GM19452 (cell line): ENCODE results near the gene RNF175.

ENCODE experiments used
- ATAC-seq: cut with Tn5 transposase; IDR thresholded peaks from one replicate; pipeline ENCODE4 v1.9.1; 2021; ENCODE audit not compliant: unreplicated experiment

The RNF175 gene

DNA sequence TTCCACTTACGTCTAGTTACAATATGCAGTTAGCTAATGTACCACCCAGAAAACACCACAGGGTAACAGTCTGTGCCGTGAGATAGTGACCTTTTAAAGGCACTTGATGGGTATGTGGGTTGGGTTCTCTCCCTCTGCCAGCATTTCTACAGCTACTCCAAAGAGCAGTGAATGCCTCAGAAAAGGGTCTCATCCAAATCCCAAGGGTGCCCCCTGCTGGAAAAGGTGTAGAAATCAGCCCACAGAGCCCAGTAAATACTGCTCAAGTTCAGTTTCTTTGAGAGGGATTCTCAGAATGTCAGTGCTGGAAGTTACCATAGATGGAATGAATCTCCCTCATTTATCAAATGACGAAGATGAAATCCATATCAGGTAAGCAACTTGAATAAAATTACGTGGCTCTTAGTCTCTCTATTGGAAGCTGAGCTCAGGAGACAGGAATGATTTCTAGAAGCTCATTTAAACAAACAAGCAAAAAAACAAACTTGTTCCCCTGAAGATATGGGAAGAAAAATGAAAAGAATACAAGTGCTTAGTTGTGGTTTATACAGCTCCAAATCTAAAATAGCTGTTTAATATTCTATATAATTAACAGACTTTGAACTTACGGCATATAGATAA, 9.5 kb downstream of the RNF175 start:
- no peak for ATAC-seq

- ATAC-seq = no peak
Measured at GRCh38 chr4:153748378-153748777, 11.4 kb downstream of the RNF175 start.

DNA sequence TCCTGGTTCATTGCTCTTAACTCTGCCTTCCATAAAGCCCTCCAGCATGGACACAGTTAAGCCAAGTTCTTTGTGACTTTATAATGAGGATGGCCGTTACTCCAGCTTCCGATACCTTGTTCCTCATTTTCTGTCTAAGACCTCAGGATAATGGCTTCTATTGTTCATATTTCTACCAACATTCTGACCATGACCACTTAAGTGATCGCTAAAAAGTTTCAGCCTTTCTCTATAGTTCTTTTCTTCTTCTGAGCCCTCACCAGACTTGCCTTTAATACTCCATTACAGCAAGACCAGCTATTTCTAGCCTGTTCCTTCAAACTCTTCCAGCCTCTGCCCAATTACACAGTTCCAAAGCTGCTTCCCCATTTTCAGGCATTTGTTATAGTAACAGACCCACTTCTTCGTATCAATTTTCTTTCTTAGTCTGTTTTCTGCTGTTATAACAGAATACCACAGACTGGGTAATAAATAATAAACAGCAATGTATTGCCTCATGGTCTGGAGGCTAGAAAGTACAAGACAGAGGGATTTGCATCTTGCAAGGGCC, 12.3 kb downstream of the RNF175 start:
- ATAC-seq = no peak

GRCh38 chr4:153745651-153746050, 14.2 kb downstream of the RNF175 start:
- ATAC-seq = no peak

GRCh38 chr4:153741541-153741940, 18.3 kb downstream of the RNF175 start:
- no peak for ATAC-seq

GRCh38 chr4:153735906-153736461, 23.8 kb downstream of the RNF175 start:
- ATAC-seq = no peak

DNA sequence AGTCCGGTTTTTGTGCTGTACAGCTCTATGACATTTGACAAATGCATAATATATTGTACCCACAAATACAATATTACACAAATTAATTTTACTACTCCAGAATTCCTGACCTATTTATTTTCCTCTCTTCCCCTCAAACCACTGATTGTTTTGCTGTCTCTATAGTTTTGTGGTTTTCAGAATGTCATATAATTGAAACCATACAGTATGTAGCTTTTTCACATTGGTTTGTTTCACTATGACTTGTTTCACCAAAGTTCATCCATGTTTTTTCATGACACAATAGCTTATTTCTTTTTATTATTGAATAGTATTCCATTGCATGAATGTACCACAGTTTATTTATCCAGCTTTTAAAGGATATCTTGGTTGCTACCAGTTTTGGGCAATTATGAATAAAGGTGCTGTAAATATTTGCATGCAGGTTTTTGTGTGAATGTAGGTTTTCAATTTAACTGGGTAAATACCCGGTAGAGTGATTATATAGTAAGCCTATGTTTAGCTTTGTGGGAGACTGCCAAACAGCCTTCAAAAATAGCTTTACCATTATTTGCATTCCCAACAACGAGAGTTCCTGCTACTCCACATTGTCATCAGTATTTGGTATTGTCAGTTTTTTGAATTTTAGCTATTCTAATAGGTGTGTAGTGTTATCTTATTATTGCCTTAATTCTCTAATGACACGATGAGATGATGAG, 25.9 kb downstream of the RNF175 start:
- no peak for ATAC-seq

- no peak for ATAC-seq
Measured at GRCh38 chr4:153731239-153731638, 28.6 kb downstream of the RNF175 start.

DNA sequence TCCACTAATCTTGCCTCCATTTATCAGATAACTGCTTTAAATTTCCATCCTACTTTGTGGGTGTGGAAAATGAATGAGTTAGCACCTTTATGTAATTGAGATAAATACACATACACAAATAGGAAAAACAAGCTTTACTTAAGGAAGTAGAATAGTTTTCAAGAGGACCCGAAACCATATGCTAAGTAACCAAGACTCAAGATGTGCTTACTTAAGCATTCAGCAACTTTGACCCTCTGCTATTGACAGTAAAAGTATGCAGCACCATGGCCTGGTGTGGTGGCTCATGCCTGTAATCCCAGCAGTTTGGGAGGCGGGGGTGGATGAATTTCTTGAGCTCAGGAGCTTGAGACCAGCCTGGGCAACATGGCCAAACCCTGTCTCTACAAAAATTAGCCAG, 29.9 kb downstream of the RNF175 start:
- no peak for ATAC-seq

GRCh38 chr4:153728660-153729059, 31.2 kb downstream of the RNF175 start:
- peak; percentile 69 for ATAC-seq

DNA sequence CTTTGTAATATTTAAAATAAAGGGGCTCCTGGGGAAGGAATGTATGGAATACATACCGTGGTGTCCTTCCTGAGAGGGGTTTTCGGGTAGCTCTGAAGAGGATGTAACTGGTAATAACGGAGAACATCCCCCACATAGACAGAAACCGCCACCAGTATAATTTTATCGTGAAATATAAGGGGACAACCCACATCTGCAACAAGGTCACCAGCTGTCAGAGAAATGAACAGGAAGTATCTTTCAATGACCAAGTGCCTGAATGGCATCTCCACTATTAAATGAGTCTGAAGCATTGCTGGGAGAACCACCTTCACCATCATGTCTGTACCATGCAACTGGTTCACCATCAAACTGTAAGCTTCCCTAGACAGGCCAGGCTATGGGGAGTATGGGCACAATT, 31.7 kb downstream of the RNF175 start:
- ATAC-seq = peak; percentile 31

DNA sequence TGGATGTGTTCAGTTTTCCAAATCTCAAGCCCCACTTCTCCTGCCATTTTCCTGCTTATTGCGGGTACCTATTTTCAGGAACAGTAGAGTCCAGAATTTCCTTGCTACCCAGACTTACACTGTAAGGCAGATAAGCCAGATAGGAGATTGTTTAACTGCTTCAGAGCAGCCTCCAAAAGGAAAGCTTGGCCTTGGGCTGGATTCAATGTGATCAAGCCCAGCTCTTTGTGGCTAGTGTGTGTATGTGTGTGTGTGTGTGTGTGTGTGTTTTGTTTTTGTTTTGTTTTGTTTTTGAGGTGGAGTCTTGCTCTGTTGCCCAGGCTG, 34.0 kb downstream of the RNF175 start:
- ATAC-seq = no peak

GRCh38 chr4:153725136-153725830, 34.5 kb downstream of the RNF175 start:
- ATAC-seq = no peak

- no peak for ATAC-seq
Measured at GRCh38 chr4:153724606-153725005, 35.2 kb downstream of the RNF175 start.

DNA sequence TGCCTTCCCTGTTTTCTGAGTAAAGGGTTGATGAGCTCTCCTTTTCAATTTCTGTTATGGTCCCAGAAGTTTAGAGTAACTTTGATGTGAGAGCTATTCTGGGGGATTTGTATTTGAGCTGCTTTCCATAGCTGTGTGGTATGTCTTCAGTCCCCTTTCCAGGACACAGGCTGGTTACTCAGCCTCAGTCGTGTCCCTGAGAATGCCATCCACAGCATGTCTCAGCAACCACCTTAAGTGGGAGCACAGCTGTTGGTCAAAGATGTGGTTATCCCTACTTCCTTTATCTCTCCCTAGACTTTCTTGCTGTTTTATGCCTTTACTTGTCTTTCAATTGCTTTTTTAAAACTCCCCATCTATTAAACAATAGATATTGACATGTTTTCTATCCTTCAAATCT, 37.8 kb downstream of the RNF175 start:
- no peak for ATAC-seq

GRCh38 chr4:153713866-153714646, 45.8 kb downstream of the RNF175 start:
- no peak for ATAC-seq

DNA sequence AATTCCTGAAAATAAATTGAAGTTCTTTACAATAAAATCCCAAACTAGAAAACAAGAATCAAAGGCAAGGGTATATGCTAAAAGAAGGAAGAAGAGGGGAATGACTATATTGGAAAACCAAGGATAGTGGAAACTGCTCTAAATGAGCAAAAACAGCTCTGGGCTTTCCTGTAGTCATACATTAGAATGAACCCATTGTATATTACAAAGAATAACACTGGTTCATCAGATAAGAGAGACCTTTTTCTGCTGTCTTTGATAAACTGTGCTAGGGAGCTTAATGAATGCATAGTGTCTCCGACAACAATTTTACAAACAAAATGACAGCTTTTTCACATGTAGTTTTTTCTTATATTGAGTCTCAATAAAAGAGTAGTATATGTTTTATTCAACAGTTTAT, 49.1 kb downstream of the RNF175 start:
- ATAC-seq = no peak

DNA sequence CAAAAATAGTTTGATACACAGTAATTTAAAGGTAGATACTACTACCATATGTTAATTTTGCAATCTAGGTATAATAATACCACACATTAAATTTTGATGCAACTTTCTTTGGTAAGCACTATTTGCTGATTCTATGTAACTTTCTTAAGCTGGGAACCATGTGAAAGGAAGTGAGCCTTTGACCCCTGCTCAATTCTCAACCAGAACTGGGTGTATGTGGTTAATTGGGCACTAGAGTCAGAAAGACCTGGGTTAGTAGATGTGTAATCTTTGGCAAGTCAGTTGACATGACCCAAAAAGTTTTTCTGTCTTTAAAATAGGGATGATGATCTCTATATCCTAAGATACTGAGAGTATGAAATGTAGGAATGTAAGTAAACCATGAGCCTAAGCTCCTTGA, 53.3 kb downstream of the RNF175 start:
- ATAC-seq = peak; percentile 43

DNA sequence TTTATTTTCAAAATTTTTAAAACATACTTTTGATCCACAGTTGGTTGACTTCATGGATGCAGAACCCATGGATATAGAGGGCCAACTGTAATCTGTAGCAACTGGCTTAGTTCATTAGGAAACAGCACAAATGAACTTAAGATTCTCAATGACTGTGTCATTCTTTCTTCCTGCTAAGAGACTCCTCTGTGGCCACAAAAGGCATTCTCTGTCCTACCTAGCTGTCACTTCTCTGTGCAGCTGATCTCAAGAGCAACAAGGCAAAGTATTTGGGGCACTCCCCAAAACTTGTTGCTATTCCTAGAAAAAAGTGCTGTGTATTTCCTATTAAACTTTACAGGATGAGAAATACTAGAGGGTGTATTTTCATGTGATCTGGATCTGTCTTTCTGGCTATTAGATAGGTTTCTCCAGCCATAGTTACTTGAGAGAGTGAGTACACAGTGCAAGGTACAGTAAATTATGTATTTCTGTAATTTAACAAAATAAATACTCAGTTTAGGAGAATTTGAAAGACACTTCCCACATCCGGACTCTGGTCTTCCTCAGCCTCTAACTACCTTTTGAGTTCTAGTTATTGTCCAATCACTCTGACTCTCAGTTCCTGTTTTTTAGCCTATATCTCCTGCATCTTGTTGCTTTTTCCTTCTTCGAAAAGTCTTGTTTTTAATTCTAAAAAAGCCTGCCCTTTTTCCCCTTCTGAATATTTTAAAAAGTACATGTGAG, 53.9 kb downstream of the RNF175 start:
- ATAC-seq = peak; percentile 82

GRCh38 chr4:153704522-153704921, 55.3 kb downstream of the RNF175 start:
- no peak for ATAC-seq
